Measurements from ENCODE around the gene ANO4.

The ANO4 gene

DNA sequence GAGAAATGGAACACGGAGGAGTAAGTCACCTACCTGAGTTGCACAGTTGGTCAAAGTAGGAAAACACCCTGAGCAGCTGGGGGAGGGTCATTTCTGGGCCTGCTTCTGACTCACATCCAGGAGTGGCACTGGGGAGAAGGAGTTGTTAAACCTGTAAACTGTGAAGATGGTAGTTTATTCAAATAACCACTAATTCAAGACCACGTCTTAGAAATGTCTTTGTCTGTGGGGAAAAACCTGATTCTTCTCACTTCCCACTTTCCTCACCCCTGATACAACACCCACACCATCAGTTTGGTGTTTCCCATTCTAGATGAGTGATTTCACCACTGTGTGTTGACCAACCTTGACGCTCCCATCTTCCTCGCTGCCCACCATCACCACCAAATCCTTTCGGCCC, 207.1 kb downstream of the ANO4 start:
- DNase-seq, result no peak

DNA sequence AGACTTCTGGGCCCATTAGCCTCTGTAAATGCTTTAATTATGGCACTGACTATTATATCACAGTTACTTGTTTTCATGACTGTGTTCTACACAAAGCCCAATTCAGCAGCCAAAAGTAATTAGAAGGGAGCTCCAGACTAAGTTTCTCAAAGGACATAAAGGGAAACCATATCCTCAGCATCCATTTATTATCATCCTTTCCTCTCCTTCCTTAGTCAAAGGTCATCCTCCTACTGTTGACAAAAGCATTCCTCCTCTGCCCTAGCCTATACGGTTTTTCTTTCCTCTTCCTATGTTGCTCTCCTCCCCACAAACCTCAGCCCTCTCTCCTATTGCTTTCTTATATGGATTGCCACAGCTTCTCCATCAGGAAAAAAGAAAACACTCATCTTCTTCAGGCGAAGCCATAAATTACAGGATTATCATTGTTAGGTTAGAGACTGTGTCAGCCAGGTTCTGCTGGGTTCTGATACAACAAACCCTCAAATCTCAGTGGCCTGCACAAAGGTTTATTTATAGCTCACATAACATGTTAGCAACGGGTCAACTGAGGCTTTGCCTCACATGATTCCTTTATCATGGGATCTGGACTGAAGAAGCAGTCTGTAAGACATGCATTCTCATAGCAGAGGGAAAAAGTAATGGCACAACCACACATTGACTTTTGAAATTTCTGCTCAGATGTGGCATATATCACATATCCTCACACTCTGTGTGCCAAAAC, 208.3 kb downstream of the ANO4 start:
- no peak for DNase-seq

DNA sequence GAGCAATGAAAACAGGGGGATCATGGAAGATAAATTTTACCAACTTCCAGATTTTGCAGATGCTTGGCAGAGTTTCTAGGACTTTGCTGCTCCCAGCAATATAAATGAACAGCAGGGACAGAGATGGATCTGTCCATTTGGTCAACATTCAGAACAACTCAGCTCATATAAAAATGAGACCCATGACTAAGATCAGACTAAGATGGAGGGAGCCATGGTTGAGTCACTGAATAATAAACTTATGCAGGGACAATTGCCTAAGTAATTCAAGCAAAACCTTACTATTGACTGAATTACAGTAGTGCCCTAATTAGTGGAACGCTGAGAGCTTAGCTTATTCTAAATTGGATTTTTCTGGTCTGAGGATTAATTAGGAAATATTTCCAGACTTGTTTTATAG, 210.3 kb downstream of the ANO4 start:
- no peak for DNase-seq

DNA sequence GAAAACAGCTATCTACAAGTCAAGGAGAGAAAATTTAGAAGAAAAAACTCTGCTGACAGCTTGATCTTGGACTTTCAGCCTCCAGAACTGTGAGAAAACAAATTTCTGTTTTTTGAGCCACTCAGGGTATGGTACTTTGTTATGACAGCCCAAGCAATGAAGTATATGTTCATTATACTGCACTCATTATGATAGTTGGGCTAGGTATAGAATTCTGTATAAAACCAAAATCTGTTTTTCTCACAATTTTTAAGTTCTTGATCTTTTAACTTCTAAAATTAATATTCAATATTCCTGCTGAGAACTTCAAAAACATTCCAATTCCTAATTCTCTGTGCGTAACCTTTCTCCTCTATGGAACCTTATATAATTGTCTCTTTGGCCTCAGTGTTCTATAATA, 214.7 kb downstream of the ANO4 start:
- DNase-seq, result no peak

DNA sequence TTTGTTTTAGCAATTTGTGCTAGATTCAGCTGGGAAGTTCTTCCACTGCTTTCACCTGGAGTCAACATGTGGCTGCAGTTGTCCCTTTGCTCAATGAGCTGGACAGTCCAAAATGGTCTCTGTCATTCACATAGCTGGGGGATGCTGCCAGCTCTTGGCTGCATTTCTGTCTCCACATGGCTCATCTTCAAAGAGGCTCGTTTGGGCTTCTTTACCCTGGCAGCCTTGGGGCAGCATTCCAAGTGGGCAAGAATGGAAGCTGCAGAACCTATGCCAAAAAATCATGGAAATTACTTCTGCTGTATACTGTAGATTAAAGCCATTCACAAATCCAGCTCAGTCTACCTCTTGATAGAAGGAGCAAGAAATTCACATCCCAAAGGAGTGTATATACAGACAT, 216.3 kb downstream of the ANO4 start:
- DNase-seq, result no peak

DNA sequence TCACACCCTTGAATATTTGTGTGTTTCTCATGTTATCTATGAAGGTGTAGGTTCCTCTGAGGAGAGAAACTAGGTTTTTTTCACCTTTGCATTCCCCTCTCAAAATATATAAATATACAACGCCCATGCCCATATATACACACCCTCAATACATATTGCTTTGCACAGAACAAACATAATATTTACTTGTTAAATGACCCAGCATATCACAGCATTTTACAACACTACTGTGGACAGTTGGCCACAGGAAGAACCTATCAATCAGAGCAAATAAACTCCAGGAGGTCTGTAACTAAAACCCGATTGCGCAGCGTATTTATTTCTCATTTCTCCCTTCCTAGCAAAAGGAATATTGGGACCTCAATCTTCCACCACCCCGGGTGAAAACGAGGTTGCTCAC, 219.4 kb downstream of the ANO4 start:
- no peak for DNase-seq

DNA sequence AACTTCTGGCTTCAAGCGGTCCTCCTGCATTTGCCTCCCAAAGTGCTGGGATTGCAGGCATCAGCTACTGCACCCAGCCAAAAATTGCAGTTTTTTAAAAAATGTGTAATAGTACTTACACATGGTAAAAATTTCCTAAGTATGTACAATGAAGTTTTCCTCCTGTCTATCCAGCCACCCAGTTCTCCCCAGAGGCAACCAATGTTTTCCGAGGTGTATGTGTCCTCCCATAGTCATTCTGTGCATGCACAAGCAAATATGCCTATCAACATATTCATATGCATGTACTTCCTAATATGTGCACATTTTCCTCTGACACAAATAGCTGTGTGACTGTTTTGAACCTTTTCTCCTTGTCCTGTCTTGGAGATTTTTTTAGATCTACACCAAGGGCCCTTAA, 220.5 kb downstream of the ANO4 start:
- no peak for DNase-seq

DNA sequence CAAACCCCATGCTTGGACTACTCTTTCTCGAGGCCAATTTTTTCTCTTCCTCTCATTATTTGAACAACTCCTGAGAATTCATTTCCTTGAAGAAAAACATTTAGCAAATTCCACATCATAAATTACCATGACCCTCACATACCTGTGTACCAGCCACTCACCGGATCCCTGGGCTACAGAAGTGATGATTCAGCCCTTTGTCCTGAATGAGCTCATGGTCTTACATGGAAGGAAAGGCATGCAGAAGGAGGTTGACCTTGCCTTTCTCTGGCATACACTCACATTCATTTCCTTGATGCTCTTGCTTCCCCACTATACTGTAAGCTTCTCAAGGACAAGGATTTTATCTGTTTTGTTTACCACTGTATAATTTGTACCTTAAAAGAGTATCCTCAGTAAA, 224.0 kb downstream of the ANO4 start:
- no peak for DNase-seq

DNA sequence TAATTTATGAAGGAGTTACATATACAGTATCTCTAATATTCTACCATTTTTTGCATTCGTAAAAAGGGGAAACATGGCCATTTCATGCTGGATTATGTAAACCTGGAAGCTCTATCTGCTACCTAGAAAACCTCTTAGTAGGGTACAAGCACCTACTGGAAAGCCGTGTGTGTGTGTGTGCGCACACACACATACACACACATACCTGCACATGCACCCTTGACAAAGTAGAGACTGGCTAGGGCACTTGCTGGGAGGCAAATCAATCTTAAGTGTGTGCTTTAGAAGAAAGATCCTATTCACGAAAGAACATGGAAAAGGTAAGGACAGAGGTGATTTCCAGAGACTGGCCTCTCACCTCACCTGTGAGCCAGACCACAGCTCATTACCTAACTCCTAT, 224.6 kb downstream of the ANO4 start:
- DNase-seq, result no peak

DNA sequence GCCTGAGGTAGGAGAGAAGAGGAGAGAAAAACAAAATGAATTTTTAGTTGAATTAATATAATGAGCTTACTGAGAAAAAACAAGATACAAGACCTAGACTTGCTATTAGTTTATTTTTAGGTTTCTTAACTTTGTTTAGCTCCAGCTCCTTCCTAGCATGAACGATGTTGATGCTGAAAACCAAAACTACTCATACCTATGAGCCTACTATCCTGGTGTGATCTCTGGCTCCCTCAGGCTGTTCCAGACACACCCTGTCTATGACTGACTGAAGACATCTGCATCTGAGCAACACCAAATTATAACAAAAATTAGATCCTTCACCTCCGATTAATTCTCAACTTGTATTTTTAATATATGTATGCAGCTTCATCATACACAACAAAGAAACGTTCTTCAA, 225.1 kb downstream of the ANO4 start:
- no peak for DNase-seq

DNA sequence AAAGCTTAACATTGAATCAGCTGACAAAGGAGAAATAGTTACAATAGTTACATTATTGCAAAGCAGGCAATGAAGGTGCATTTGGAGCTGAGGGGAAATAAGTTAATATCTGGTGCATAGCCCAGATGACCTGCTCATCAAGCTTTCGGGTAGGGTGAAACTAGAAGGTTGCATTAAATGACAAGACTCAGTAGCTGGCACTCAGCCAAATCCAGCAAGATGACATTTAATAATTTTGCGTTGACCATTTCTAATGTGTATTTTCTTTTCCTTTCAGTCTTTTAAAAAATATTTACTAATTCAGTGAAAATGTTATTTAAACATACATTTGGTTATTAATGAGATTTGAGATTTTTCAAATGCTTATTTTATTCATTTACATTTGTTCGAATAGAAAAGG, 226.9 kb downstream of the ANO4 start:
- no peak for DNase-seq

DNA sequence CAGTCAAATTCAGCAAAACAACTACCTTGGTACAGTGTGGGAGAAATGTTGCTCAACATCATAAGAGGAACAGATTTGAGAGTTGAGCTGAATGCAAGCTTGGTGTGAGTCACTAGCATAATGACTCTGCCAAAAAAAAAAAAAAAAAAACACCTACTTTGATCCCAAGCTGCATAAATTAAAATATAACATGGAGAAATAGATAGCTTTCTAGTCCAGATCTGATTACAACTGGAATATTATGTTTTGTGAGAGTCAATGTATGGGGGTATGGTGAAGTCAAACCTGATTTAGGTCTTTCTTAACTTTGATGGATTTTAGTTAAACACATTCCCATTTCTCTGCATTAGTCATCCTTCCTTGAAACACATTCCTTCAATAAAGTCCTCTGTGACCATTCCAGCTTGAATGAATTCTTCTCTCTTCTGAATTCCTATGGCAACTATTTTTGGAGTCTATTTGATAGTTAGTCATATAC, 227.4 kb downstream of the ANO4 start:
- no peak for DNase-seq

DNA sequence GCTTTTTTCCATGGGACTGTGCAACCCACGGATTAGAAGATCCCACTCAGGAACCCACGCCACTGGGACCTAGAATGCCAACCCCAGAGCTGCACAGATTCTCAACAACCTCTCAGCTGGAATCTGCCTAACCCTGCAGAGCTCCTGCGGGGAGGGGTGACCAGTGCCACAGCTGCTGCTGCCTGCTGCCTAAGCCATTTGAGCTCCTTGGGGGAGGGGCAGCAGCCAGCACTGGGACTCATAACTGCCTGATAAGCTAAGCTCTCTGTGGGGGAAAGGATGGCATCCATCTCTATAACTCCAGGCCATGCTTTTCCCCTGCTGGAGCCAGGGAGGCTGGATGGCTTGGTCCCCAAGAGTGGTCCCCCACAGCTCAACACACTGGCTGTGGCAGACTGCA, 232.6 kb downstream of the ANO4 start:
- no peak for DNase-seq

DNA sequence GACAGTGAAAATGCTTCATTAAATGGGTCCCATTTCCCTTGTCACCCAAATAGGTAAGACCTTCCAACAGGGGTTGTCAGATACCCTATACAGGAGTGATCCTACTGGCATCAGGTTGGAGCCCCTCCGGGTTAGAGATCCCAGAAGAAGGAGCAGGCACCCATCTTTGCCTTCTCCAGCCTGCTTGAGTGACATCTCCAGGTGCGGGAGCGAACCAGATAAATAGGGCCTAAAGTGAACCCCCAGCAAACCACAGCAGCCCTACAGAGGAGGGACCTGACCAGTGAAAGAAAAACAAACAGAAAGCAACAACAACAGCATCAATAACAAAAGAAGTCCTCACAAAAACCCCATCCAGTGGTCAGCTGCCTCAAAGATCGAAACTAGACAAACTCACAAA, 233.2 kb downstream of the ANO4 start:
- DNase-seq, result no peak

DNA sequence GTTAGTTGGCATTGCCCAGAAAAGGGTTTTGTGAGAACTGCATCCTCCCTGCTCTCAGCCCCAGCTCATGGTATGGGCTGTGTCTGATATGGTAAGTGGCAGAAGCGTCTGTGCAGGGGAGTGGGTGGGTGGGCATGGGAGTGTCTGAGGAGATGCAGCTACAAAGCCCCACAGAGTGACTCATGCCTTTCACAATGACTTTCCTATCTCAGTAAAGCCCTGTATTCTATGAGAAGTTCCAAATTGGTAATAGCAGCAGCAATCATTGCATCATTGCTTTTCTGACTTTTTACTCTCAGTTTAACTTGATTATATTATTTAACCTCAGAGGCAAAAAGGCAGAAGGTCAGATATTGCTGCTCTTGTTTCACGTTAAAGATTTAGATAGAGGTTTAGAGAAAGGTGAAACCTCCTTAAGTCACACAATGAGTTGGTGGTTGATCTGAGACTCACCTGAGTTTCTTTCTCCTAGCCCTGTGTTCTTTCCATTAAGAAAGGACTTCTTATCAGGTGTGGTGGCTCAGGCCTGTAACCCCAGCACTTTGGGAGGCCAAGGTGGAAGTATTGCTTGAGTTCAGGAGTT, 243.8 kb downstream of the ANO4 start:
- DNase-seq, result no peak

DNA sequence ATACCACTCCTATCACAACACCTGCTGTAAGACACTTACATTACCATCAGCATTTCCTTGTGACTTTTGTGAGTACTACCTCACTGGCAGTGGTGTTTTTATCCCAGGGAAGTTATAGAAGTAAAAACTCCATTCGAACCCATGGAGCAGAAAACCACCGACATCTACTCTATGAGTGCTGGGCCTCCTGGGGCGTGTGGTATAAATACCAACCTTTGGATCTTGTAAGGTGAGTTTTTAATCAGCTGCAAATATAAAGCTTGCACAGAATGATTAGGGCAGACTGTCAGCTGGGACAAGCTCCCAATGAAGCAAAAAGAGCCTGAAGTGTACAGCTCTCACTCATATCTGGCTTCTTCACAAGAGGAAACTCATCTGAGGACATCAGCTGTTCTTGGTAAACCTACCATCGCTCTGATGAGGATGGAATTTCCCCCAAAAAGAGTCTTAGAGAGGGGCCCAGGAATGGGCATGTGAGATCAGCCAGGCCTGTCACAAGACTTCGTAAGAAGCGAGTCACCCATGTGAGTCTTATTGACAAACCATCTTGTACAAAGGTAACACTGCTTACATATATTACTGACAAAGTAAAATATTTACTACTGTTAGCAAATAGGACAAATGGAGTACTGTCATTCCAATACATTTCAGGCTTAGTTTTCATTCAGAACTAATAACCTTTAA, 245.4 kb downstream of the ANO4 start:
- no peak for DNase-seq

DNA sequence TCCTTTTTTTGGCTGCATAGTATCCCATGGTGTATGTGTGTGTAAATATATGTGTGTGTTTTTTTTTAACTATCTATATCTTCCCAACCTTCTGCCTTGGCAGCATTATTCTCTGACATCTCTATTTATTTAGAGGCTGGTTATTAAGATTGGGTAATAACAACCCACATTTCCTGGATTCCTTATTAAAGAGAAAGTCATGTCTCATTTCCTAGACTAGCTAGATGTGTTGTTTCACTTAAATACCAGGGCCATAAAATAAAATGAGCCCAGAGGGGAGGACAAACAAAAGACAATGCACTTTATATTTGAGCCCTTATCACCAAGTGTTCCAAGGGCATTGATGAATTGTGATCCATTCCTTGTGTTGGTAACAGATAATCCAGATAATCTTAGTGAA, 246.4 kb downstream of the ANO4 start:
- DNase-seq, result no peak

DNA sequence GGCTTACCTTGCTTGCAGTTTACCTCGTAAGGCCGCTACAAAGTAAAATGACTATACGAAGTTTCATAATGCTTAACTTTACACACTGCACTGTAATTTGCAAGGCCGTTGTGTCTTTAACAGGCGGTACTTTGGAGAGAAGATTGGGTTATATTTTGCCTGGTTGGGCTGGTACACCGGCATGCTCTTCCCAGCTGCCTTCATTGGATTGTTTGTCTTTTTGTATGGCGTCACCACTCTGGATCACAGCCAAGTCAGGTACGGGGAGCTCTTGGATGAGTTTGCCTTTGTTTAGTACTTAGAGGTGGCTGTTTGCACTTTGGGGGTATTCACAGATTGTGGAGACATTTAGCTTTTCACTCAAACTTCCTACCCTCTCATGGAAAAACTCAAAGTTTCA, 247.6 kb downstream of the ANO4 start:
- no peak for DNase-seq

DNA sequence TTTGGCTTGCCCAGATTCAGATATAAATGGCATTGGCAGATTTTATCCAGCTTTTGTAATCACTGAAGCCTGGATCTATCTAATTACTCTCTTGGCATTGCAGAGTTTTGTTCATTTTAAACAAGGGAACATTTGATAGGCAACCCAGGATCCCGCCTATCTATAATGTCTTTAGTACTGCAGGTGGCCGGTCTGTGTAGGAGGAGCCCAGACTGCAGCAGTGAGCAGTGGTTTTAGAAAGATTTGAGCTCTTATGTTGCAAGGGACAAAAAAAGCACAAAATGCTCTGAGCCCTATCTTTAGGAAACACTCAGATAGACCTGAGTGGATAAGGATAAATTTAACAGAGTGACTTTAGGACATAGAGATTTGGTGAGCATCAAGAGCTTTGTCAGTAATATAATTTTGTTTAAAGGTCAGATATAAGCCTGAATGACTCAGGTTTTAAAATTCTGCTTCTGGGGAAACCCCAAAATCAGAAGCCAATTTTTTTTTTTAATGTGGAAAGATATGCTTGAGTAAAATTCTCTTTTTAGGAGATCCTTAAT, 250.0 kb downstream of the ANO4 start:
- no peak for DNase-seq

DNA sequence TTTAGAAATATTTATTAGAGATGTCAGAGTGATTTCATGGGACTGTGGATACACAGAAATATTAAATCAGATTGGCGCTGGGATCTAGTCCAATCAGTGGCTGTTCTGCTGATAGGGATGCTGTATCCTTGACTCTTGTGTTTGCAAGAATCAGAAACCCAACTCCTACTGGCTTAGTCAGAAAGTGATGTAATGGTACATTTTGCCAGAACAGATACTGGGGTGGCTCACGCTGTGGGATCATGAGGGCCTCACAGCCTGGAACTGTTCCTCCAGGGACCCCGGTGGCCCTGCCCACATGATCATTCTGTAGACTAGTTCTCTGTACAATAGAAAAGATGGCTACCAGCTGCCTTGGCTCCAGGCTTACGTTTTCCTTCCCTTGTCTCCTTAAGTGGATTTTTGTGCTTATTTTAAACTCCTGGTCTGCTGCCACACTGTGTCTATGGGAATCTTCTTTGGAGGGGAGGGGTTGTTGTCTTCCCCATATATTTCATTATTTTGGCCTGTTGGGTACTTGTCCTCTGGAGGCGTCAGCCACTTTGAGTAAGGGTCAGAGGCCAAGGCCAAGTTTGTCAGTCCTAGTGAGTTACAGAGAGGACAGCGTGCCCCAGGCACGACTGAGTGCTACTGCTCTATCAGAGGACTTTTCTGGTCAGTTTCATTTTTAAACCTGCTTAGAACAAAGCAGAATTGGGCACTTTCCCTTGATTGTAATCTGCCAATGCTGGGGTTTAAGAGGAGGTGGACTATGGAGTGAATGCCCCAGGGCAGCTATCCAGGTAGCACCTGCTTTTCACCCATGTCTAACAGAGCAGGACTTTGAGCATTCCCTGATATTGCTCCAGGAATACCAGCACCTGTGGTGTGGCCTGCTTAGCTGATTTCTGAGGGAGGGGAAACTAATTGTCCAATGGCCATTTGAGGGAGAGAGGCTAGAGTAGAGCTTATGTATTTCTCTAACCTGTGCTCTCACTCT, 251.2 kb downstream of the ANO4 start:
- no peak for DNase-seq

DNA sequence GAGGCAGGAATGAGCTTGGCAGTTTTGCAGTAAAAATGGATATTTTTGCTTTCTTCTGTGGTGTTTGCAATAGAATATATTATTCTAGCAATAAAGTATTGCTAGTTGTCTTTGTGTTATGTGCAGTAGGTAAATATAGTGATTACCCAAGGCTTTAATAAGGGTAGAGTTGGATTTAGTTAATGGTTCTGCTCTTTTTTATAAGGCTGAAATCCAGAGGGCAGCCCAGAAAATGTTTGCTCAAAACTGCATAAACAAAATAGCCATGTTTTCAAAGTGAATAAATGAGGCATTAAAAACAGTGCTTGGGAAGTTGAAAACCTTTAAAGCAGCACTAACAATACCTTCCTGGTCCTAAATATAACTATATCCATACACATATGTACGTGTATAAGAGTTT, 253.1 kb downstream of the ANO4 start:
- DNase-seq, result no peak

DNA sequence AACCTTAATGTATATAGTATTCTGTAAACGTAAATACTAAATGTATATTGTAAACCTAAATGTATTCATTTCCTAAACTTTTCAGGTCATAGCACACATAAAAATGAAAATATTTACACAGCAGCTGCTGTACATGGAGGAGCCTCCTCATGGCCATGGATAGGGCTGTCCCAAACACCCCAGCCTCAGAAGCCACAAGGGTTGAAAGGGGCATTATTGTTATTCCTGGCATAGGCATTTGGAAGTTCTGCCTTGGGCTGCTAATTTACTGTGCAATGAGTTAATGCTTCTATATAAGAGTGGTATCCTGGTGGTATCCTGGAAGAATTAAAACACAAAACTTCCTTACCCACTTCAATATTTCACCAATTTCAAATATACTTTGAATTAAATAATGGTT, 256.1 kb downstream of the ANO4 start:
- DNase-seq, result no peak

DNA sequence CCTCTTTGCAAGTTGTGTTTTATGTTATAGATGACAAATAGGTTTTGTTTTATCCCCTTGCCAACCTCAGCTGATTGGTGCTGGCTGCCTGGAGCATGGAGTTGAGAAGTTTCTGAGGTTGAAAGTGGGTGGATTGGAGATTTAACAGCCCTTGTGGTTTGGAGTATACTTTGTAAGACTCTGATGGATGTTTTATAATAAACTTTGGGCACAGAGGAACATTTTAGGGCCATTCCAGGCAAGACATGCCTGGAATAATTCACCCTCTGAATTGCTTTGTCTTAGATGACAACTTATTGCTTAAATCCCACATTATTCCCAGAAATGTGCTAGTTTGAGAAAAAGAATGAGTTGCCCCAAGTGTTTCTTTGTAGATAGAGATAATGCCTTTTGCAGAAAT, 256.6 kb downstream of the ANO4 start:
- no peak for DNase-seq

Measured in CD4-positive, alpha-beta T cell treated with Interleukin-4 for 1 hour (primary cell).